Ramos (cell line): Measurements from ENCODE around the gene DCAF6.
"Not testable (repeated sequence)": the region's sequence is repeated elsewhere in the genome, so short reads cannot be mapped to it uniquely, and the experiment has no call there.

Experiments used
- in situ Hi-C: fragments of 300-500 bp; cut with MboI; formaldehyde crosslinking; loops from one replicate; pipeline ENCODE4 v1.14.3; 2022; ENCODE audit warnings: low sequenced_read_pairs; ENCODE audit not compliant: unreplicated experiment

Gene DCAF6

GRCh38 chr1:167923324-167924056 lies 13.0 kb upstream of the DCAF6 start:
- in situ Hi-C loops = no loop called here

GRCh38 chr1:167924102-167924501 lies 12.4 kb upstream of the DCAF6 start:
- in situ Hi-C loops = no loop called here

GRCh38 chr1:167924543-167925231 lies 11.8 kb upstream of the DCAF6 start:
- in situ Hi-C loops = no loop called here

GRCh38 chr1:167926486-167926997 lies 9.9 kb upstream of the DCAF6 start:
- in situ Hi-C loops = no loop called here

GRCh38 chr1:167927046-167927754 lies 9.3 kb upstream of the DCAF6 start:
- in situ Hi-C loops = no loop called here

GRCh38 chr1:167928457-167928852 lies 8.0 kb upstream of the DCAF6 start:
- in situ Hi-C loops = no loop called here

- in situ Hi-C loops = not testable (repeated sequence)
Measured at GRCh38 chr1:167928919-167929318, 7.6 kb upstream of the DCAF6 start.

- in situ Hi-C loops = no loop called here
Measured at GRCh38 chr1:167929725-167930124, 6.8 kb upstream of the DCAF6 start.

GRCh38 chr1:167933788-167934187 lies 2.7 kb upstream of the DCAF6 start:
- in situ Hi-C loops = no loop called here

GRCh38 chr1:167934426-167935215 lies 1.9 kb upstream of the DCAF6 start:
- in situ Hi-C loops = no loop called here

- in situ Hi-C loops = no loop called here
Measured at GRCh38 chr1:167935216-167936067, 1.0 kb upstream of the DCAF6 start.

GRCh38 chr1:167936930-167937708 lies 636 bp downstream of the DCAF6 start, which contains the start of gene MPC2:
Gene MPC2, minus strand, starts transcription at chr1:167937072. Its CDS starts 1,231 bp downstream, at chr1:167935841.
- in situ Hi-C loops = no loop called here

GRCh38 chr1:167937709-167938010 lies 1.2 kb downstream of the DCAF6 start:
- in situ Hi-C loops = no loop called here

GRCh38 chr1:167938080-167938636 lies 1.7 kb downstream of the DCAF6 start:
- in situ Hi-C loops = no loop called here

GRCh38 chr1:167940264-167940663 lies 3.8 kb downstream of the DCAF6 start:
- in situ Hi-C loops = no loop called here

- in situ Hi-C loops = no loop called here
Measured at GRCh38 chr1:167943541-167943940, 7.1 kb downstream of the DCAF6 start.

GRCh38 chr1:167947733-167948132 lies 11.2 kb downstream of the DCAF6 start:
- in situ Hi-C loops = no loop called here

GRCh38 chr1:167949785-167950184 lies 13.3 kb downstream of the DCAF6 start:
- in situ Hi-C loops = no loop called here
